GM12878 (cell line): ENCODE results near the gene EIF2A. TPM values are rescaled to one million over a fixed set of nuclear protein-coding genes. Genes with fewer than 3 reads are reported as not detected.

Source experiments
- ATF7 ChIP-seq: fragments of 450-650 bp; IDR thresholded peaks from 2 replicates; pipeline ENCODE4 v1.6.1; 2016; ENCODE audit warnings: low read depth, mild to moderate bottlenecking
- BHLHE40 ChIP-seq, 2 experiments: fragments of 450-650 bp in 1 of 2; IDR thresholded peaks; 2 replicates each; pipeline ENCODE4 v1.6.1; 2011 to 2017; ENCODE audit warnings: low read depth in 2 of 2, borderline replicate concordance in 1 of 2, improper control_type of control experiment in 1 of 2, low read length in 1 of 2, mild to moderate bottlenecking in 1 of 2
- CHD1 ChIP-seq: IDR thresholded peaks from 2 replicates; pipeline ENCODE4 v1.6.1; 2012; ENCODE audit warnings: low read depth, low read length, improper control_type of control experiment
- ESRRA ChIP-seq: IDR thresholded peaks from 2 replicates; pipeline ENCODE4 v1.6.1; 2012; ENCODE audit warnings: mild to moderate bottlenecking, low read length, improper control_type of control experiment
- HDGF ChIP-seq: fragments of 450-650 bp; IDR thresholded peaks from 2 replicates; pipeline ENCODE4 v1.6.1; 2016; ENCODE audit warnings: antibody characterized with exemption
- IKZF1 ChIP-seq: fragments of 450-650 bp; conservative IDR thresholded peaks from 2 replicates; pipeline ENCODE4 v1.6.1; 2017; ENCODE audit warnings: antibody characterized with exemption, mild to moderate bottlenecking
- MTA2 ChIP-seq: fragments of 450-650 bp; IDR thresholded peaks from 2 replicates; pipeline ENCODE4 v1.6.1; 2016; ENCODE audit warnings: low read depth, mild to moderate bottlenecking, moderate library complexity
- NR2F1 ChIP-seq: fragments of 450-650 bp; conservative IDR thresholded peaks from 2 replicates; pipeline ENCODE4 v1.6.1; 2017; ENCODE audit warnings: mild to moderate bottlenecking
- PML ChIP-seq: IDR thresholded peaks from 2 replicates; pipeline ENCODE4 v1.6.1; 2012; ENCODE audit warnings: low read length, inconsistent platforms
- POLR2AphosphoS5 ChIP-seq: IDR thresholded peaks from 2 replicates; pipeline ENCODE4 v1.6.1; 2011; ENCODE audit warnings: mild to moderate bottlenecking, low read length, inconsistent platforms
- POU2F2 ChIP-seq: IDR thresholded peaks from 3 replicates; pipeline ENCODE4 v1.6.1; 2011; ENCODE audit warnings: low read depth, mild to moderate bottlenecking, low read length, borderline replicate concordance
- RB1 ChIP-seq: fragments of 450-650 bp; formaldehyde crosslinking; IDR thresholded peaks from 2 replicates; pipeline ENCODE4 v1.6.1; 2017; ENCODE audit warnings: mild to moderate bottlenecking, borderline replicate concordance
- SIX5 ChIP-seq: IDR thresholded peaks from 2 replicates; pipeline ENCODE4 v1.6.1; 2011; ENCODE audit warnings: mild to moderate bottlenecking, low read depth, low read length, moderate library complexity; ENCODE audit not compliant: severe bottlenecking
- SPI1 ChIP-seq: IDR thresholded peaks from 2 replicates; pipeline ENCODE4 v1.6.1; 2011; ENCODE audit warnings: low read depth, mild to moderate bottlenecking, low read length, moderate library complexity, borderline replicate concordance; ENCODE audit not compliant: insufficient read depth
- SUPT20H ChIP-seq: IDR thresholded peaks from 2 replicates; pipeline ENCODE4 v1.6.1; 2011; ENCODE audit warnings: low read depth, mild to moderate bottlenecking, low read length, moderate library complexity, borderline replicate concordance; ENCODE audit not compliant: control insufficient read depth
- ZSCAN29 ChIP-seq: fragments of 450-650 bp; IDR thresholded peaks from 2 replicates; pipeline ENCODE4 v1.6.1; 2017; ENCODE audit warnings: mild to moderate bottlenecking, moderate library complexity
- polyA plus RNA-seq, 11 experiments: library from polyadenylated mRNA; depleted of rRNA in 4 of 11; unstranded in 6 of 11; stranded (reverse) in 5 of 11; fragments of >200 nt; fragmentation: Nextera tagmentation in 4 of 11; fragmentation: Illumina TruSeq in 1 of 11; extraction: Ambion mirVana in 4 of 11; extraction: Trizol in 1 of 11; gene quantifications; 1 replicate in 1 of 11; 2 replicates in 10 of 11; pipeline versions ENCODE4 v1.2.1 to v1.2.3, GENCODE V29; 2011 to 2016; ENCODE audit warnings: inconsistent platforms in 2 of 11, missing spikeins in 2 of 11, low read depth in 1 of 11
- total RNA-seq, 4 experiments: library from RNA; depleted of rRNA in 3 of 4; stranded (reverse); fragments of >200 nt in 3 of 4; fragmentation: Illumina TruSeq in 1 of 4; extraction: Trizol in 1 of 4; gene quantifications; 2 replicates each; pipeline versions ENCODE4 v1.2.1 to v1.2.3, GENCODE V29; 2013 to 2021
- TF ChIP-seq, protein P1 (sequence below): fragments of 450-650 bp; IDR thresholded peaks from 2 replicates; pipeline ENCODE4 v1.6.1; 2016; ENCODE audit warnings: mild to moderate bottlenecking, moderate library complexity, borderline replicate concordance
- TF ChIP-seq, protein P2 (sequence below): IDR thresholded peaks from 2 replicates; pipeline ENCODE4 v1.6.1; 2012; ENCODE audit warnings: low read length, inconsistent platforms
- TF ChIP-seq, protein P3 (sequence below): IDR thresholded peaks from 2 replicates; pipeline ENCODE4 v1.6.1; 2012; ENCODE audit warnings: low read depth, low read length, improper control_type of control experiment
- TF ChIP-seq, protein P4 (sequence below): fragments of 450-650 bp; formaldehyde crosslinking; IDR thresholded peaks from 2 replicates; pipeline ENCODE4 v1.4.0; 2022; ENCODE audit warnings: mild to moderate bottlenecking, moderate library complexity

EIF2A gene
- total and polyA plus RNA-seq, 10 of the 15 experiments (the other 5 are each of a cell fraction or from before 2014, with no cell fraction given), result 85.4 to 211 (median 136) TPM

DNA sequence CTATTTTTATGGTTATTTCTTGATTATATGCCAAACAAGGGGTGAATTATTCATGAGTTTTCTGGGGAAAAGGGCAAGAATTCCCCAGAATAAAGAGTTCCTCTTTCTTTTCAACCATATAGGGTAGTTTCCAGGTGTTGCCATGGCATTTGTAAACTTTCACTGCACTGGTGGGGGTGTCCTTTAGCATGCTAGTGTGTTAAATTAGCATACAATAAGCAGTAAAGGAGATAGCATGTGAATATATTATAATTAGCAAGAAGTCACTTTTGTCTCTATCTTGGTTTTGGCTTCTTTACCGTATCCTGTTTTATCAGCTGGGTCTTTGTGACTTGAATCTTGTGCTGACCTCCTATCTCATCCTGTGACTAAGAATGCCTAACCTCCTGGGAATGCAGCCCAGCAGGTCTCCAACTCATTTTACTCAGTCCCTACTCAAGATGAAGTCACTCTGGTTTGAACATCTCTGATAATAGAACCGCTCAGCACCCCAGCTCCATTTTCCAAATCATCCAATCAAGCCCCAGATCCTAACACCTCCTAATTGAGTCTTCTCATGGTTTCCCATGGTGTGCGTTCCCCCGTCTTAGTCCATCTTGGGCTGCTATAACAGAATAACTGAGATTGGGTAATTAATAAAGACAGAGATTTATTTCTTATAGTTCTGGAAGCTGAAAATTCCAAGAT, 53.2 kb downstream of the EIF2A start (continued):
- TF ChIP-seq, protein P1, sequence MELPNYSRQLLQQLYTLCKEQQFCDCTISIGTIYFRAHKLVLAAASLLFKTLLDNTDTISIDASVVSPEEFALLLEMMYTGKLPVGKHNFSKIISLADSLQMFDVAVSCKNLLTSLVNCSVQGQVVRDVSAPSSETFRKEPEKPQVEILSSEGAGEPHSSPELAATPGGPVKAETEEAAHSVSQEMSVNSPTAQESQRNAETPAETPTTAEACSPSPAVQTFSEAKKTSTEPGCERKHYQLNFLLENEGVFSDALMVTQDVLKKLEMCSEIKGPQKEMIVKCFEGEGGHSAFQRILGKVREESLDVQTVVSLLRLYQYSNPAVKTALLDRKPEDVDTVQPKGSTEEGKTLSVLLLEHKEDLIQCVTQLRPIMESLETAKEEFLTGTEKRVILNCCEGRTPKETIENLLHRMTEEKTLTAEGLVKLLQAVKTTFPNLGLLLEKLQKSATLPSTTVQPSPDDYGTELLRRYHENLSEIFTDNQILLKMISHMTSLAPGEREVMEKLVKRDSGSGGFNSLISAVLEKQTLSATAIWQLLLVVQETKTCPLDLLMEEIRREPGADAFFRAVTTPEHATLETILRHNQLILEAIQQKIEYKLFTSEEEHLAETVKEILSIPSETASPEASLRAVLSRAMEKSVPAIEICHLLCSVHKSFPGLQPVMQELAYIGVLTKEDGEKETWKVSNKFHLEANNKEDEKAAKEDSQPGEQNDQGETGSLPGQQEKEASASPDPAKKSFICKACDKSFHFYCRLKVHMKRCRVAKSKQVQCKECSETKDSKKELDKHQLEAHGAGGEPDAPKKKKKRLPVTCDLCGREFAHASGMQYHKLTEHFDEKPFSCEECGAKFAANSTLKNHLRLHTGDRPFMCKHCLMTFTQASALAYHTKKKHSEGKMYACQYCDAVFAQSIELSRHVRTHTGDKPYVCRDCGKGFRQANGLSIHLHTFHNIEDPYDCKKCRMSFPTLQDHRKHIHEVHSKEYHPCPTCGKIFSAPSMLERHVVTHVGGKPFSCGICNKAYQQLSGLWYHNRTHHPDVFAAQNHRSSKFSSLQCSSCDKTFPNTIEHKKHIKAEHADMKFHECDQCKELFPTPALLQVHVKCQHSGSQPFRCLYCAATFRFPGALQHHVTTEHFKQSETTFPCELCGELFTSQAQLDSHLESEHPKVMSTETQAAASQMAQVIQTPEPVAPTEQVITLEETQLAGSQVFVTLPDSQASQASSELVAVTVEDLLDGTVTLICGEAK, result no peak; the same call in 1 of the 2 replicates
- TF ChIP-seq RB1, result 0 out of 2 replicates have a peak, but pooled peaks have one; percentile 21
- TF ChIP-seq, protein P2, sequence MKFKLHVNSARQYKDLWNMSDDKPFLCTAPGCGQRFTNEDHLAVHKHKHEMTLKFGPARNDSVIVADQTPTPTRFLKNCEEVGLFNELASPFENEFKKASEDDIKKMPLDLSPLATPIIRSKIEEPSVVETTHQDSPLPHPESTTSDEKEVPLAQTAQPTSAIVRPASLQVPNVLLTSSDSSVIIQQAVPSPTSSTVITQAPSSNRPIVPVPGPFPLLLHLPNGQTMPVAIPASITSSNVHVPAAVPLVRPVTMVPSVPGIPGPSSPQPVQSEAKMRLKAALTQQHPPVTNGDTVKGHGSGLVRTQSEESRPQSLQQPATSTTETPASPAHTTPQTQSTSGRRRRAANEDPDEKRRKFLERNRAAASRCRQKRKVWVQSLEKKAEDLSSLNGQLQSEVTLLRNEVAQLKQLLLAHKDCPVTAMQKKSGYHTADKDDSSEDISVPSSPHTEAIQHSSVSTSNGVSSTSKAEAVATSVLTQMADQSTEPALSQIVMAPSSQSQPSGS, result no peak
- TF ChIP-seq HDGF, result 0 out of 2 replicates have a peak, but pooled peaks have one; percentile 23
- TF ChIP-seq ATF7, result peak; percentile 24; the same call in 1 of the 2 replicates
- TF ChIP-seq BHLHE40 (IDR thresholded peaks at IDR 0.05; ENCODE audit: borderline replicate concordance in 1 of 2, low read depth in 2 of 2, low read length in 1 of 2), result peak in 1 of 2 experiments; percentile 4; a peak in 1 of 4 replicates
- no peak for TF ChIP-seq SIX5
- no peak for TF ChIP-seq POLR2AphosphoS5
- TF ChIP-seq POU2F2, result 0 out of 3 replicates have a peak, but pooled peaks have one; percentile 31
- no peak for TF ChIP-seq PML
- TF ChIP-seq IKZF1, result 0 out of 2 replicates have a peak, but pooled peaks have one; percentile 39
- TF ChIP-seq MTA2, result 0 out of 2 replicates have a peak, but pooled peaks have one; percentile 41
- TF ChIP-seq, protein P3, sequence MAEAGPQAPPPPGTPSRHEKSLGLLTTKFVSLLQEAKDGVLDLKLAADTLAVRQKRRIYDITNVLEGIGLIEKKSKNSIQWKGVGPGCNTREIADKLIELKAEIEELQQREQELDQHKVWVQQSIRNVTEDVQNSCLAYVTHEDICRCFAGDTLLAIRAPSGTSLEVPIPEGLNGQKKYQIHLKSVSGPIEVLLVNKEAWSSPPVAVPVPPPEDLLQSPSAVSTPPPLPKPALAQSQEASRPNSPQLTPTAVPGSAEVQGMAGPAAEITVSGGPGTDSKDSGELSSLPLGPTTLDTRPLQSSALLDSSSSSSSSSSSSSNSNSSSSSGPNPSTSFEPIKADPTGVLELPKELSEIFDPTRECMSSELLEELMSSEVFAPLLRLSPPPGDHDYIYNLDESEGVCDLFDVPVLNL, result no peak
- 0 out of 2 replicates have a peak, but pooled peaks have one; percentile 23 for TF ChIP-seq NR2F1
- TF ChIP-seq SUPT20H, result no peak
- no peak for TF ChIP-seq CHD1
- TF ChIP-seq ESRRA, result no peak
- TF ChIP-seq ZSCAN29, result no peak
- TF ChIP-seq, protein P4, sequence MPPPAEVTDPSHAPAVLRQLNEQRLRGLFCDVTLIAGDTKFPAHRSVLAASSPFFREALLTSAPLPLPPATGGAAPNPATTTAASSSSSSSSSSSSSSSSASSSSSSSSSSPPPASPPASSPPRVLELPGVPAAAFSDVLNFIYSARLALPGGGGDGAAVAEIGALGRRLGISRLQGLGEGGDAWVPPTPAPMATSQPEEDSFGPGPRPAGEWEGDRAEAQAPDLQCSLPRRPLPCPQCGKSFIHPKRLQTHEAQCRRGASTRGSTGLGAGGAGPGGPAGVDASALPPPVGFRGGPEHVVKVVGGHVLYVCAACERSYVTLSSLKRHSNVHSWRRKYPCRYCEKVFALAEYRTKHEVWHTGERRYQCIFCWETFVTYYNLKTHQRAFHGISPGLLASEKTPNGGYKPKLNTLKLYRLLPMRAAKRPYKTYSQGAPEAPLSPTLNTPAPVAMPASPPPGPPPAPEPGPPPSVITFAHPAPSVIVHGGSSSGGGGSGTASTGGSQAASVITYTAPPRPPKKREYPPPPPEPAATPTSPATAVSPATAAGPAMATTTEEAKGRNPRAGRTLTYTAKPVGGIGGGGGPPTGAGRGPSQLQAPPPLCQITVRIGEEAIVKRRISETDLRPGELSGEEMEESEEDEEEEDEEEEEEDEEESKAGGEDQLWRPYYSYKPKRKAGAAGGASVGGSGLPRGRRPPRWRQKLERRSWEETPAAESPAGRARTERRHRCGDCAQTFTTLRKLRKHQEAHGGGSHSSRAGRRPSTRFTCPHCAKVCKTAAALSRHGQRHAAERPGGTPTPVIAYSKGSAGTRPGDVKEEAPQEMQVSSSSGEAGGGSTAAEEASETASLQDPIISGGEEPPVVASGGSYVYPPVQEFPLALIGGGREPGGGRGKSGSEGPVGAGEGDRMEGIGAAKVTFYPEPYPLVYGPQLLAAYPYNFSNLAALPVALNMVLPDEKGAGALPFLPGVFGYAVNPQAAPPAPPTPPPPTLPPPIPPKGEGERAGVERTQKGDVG (CRISPR knock-in tag), result no peak
- TF ChIP-seq SPI1, result peak; percentile 84
